Measurements from ENCODE around the gene MYOZ2.

The MYOZ2 gene

GRCh38 chr4:119205690-119206089 lies 70.1 kb downstream of the MYOZ2 start:
- DNase-seq = no peak

GRCh38 chr4:119206178-119206577 lies 70.5 kb downstream of the MYOZ2 start:
- no peak for DNase-seq

GRCh38 chr4:119207051-119207450 lies 71.4 kb downstream of the MYOZ2 start:
- no peak for DNase-seq

- DNase-seq = no peak
Observed at GRCh38 chr4:119209077-119209476, 73.4 kb downstream of the MYOZ2 start.

GRCh38 chr4:119209586-119209985 lies 74.0 kb downstream of the MYOZ2 start:
- DNase-seq = no peak

GRCh38 chr4:119210775-119211174 lies 75.1 kb downstream of the MYOZ2 start:
- DNase-seq = no peak

GRCh38 chr4:119211867-119212233 lies 76.2 kb downstream of the MYOZ2 start:
- DNase-seq = peak; percentile 20

GRCh38 chr4:119212234-119212963 lies 76.8 kb downstream of the MYOZ2 start, which contains the start of gene USP53:
TSS of gene USP53 (plus strand) at chr4:119212713. CDS start at chr4:119239760, 27,047 bp downstream.
- DNase-seq = peak; percentile 87

- DNase-seq = peak; percentile 54
Observed at GRCh38 chr4:119212964-119213606, 77.5 kb downstream of the MYOZ2 start.

GRCh38 chr4:119218093-119218492 lies 82.5 kb downstream of the MYOZ2 start:
- no peak for DNase-seq

- DNase-seq = no peak
Observed at GRCh38 chr4:119221412-119221811, 85.8 kb downstream of the MYOZ2 start.

- DNase-seq = no peak
Observed at GRCh38 chr4:119227690-119228089, 92.1 kb downstream of the MYOZ2 start.

- DNase-seq = no peak
Observed at GRCh38 chr4:119228406-119228805, 92.8 kb downstream of the MYOZ2 start.

- DNase-seq = no peak
Observed at GRCh38 chr4:119229908-119230687, 94.5 kb downstream of the MYOZ2 start.

GRCh38 chr4:119231491-119231890 lies 95.9 kb downstream of the MYOZ2 start:
- no peak for DNase-seq

GRCh38 chr4:119232286-119232685 lies 96.7 kb downstream of the MYOZ2 start:
- no peak for DNase-seq

- DNase-seq = no peak
Observed at GRCh38 chr4:119233191-119233590, 97.6 kb downstream of the MYOZ2 start.

- DNase-seq = no peak
Observed at GRCh38 chr4:119233750-119234149, 98.1 kb downstream of the MYOZ2 start.

GRCh38 chr4:119237201-119237600 lies 101.6 kb downstream of the MYOZ2 start:
- DNase-seq = no peak
